ENCODE measurements around the gene CCR5.

The CCR5 gene

GRCh38 chr3:46359733-46360493, 10.8 kb upstream of the CCR5 start:
- no peak for DNase-seq

DNA sequence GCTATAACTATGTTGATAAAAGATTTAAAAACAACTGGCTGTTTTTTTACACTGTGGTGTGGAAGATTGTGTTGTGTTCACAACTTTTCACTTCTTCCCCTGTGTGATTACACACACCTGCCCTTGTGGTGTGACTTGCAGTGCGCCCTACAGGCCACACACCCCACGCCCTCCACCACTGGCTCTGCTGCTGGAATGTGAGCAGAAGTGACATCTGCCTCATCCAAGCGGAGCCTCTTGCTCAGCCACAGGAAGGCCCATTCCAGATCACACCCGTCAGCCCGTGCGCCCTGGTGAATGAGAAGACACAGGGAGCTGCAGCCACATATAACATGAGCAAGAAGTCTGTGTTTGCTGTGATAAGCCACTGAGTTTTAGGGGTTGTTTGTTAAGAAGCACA, 9.8 kb upstream of the CCR5 start:
- DNase-seq, result no peak

DNA sequence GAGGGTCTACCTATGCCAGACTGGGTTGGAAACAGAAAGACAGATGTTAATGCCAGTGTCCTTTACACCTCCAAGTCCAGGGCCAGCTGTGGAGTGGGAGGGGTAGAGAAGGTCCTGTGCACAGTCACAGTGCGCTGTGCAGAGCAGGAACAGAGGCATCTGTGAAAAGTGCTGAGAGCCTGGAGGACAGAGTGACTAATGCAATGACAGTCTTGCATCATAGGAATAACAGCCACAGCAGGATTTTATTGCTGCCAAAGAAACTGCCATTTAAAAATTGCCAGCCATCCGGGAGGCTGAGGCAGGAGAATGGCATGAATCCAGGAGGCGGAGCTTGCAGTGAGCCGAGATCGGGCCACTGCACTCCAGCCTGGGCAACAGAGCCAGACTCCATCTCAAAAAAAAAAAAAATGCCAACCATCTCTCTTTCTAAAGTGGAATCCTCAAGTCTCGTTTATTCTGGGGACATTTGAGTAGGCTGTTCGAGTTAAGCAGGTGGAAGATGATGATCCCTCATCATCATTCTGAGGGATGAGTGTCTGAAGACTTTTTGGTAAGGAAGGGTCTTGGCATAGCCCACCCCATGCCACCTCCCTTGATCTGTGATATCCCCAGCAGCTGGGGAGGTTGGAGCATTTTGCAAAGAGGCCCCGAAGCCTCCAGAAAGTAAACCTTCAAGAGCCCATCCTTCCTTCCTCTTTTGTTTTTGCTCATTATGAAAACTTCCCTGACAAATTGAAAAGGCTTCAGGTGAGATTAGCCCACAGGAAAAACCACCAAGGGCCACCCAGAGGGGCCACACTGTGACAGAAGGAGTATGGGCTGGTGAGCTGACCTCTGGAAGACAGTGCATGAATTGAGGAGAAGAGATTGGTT, 9.1 kb upstream of the CCR5 start:
- DNase-seq, result no peak

DNA sequence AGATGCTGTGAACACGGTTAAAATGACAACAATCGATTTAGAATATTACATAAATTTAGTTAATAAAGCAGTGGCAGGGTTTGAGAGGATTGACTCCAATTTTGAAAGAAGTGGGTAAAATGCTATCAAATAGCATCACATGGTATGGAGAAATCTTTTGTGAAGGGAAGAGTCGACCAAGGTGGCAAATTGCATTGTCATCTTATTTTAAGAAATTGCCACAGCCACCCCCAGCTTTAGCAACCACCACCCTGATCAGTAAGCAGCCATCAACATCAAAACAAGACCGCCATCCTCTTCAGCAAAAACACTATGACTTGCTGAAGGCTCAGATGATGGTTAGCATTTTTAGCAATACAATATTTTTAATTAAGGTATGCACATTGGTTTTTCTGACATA, 5.7 kb upstream of the CCR5 start:
- DNase-seq, result no peak

DNA sequence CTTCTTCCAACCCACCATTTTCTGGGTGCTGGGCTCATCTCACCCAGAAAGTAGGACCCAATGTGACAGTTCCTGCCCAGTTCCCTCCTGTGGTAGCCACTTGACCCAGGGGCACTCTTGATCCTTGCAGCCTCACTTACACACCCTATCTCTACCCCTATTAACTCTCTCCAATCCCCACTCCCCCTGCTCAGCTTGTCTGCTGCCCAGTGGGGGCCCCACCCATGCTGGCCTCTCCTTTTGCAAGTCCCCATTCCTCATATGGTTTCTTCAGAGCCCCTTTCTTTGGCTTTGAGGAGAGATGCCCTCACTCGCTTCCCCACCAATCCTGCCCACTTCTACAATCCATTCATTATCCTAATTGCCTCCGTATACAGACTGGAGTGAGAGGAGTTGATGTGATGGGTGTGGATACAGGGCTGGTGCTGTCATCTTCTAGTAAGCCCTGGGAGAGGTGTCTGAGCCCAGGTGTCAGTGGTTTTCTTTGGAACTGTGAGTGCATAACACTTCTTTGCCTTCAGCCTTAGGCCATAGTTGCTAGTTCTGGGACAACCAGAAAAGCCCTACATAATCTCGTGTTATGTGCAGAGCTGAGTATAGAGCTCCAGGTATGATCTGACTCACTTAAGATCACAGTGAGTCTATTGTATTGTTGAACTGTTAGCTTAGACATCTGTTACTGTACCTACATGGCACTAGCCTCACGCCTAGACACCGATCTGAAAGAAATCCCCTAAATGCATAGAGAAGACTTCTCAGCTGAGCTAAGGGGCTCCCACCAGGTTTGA, 4.8 kb upstream of the CCR5 start:
- no peak for DNase-seq

- DNase-seq, result no peak
Measured at GRCh38 chr3:46367811-46368210, 2.9 kb upstream of the CCR5 start.

GRCh38 chr3:46368569-46368968, 2.2 kb upstream of the CCR5 start:
- DNase-seq, result peak; percentile 27

- DNase-seq, result no peak
Measured at GRCh38 chr3:46369151-46369550, 1.6 kb upstream of the CCR5 start.

DNA sequence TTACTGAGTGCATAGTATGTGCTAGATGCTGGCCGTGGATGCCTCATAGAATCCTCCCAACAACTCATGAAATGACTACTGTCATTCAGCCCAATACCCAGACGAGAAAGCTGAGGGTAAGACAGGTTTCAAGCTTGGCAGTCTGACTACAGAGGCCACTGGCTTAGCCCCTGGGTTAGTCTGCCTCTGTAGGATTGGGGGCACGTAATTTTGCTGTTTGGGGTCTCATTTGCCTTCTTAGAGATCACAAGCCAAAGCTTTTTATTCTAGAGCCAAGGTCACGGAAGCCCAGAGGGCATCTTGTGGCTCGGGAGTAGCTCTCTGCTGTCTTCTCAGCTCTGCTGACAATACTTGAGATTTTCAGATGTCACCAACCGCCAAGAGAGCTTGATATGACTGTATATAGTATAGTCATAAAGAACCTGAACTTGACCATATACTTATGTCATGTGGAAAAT, 1.0 kb upstream of the CCR5 start:
- DNase-seq, result no peak

- DNase-seq, result no peak
Measured at GRCh38 chr3:46371519-46372340, 984 bp downstream of the CCR5 start.

DNA sequence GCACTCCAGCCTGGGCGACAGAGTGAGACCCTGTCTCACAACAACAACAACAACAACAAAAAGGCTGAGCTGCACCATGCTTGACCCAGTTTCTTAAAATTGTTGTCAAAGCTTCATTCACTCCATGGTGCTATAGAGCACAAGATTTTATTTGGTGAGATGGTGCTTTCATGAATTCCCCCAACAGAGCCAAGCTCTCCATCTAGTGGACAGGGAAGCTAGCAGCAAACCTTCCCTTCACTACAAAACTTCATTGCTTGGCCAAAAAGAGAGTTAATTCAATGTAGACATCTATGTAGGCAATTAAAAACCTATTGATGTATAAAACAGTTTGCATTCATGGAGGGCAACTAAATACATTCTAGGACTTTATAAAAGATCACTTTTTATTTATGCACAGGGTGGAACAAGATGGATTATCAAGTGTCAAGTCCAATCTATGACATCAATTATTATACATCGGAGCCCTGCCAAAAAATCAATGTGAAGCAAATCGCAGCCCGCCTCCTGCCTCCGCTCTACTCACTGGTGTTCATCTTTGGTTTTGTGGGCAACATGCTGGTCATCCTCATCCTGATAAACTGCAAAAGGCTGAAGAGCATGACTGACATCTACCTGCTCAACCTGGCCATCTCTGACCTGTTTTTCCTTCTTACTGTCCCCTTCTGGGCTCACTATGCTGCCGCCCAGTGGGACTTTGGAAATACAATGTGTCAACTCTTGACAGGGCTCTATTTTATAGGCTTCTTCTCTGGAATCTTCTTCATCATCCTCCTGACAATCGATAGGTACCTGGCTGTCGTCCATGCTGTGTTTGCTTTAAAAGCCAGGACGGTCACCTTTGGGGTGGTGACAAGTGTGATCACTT, 2.0 kb downstream of the CCR5 start:
- no peak for DNase-seq

DNA sequence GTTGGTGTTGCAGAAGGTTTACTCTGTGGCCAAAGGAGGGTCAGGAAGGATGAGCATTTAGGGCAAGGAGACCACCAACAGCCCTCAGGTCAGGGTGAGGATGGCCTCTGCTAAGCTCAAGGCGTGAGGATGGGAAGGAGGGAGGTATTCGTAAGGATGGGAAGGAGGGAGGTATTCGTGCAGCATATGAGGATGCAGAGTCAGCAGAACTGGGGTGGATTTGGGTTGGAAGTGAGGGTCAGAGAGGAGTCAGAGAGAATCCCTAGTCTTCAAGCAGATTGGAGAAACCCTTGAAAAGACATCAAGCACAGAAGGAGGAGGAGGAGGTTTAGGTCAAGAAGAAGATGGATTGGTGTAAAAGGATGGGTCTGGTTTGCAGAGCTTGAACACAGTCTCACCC, 4.0 kb downstream of the CCR5 start:
- no peak for DNase-seq

- no peak for DNase-seq
Measured at GRCh38 chr3:46375218-46375617, 4.5 kb downstream of the CCR5 start.

GRCh38 chr3:46375814-46376213, 5.1 kb downstream of the CCR5 start:
- DNase-seq, result no peak

GRCh38 chr3:46378426-46378942, 7.7 kb downstream of the CCR5 start:
- DNase-seq, result peak; percentile 68

GRCh38 chr3:46380471-46381221, 9.9 kb downstream of the CCR5 start:
- DNase-seq, result no peak

DNA sequence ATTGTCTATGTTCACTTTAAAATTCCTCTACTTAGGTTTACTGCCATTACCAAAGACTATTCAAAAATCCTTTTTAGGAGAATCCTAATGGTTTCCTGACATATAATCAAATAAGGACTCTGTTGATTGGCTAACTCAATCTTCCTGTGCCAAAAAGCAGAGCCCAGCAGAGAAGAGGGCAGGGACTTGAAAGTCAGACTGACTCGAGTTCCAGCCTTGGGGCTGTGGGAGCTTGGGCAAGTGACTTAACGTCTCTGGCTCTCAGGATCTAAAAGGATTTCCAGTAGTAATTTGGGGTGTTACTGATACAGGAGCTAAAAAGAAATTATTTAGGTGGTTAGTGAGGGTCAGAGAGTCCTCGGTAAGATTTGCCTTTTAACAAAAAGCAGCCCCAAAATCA, 10.9 kb downstream of the CCR5 start:
- no peak for DNase-seq

DNA sequence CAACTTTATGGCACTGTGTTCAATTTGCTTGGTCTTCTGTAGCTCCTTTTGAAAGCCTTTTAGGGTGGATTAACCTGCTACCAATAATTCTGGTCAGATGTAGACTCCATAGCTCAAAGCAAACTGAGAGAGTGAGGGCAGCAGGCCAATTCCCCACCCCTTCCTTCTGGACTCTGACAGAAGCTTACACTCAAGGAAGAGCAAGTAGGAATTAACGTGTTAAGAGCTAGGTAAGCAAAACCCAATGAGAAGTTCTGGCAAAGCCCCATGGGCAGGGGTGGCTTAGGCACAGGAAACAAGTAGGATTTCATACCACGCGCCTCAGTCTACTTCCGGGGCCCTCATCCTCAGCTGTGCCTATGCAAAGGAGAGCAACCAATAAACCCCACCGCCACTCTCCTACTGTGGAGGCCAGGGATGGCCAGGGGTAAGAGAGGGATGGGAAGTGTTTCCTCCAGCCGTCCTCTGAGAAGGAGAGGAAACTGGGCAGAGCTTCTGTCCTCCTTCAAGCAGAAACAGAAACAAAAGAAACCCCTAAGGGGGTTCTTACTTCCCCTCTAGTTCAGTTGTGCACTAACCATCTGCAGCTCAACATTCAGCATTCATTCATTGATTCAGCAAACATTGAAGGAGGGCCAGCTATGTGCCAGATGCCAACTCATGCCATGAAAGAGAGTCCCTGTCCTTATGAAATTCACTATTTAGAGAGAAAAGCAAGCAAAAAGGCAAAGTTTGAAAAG, 12.6 kb downstream of the CCR5 start:
- no peak for DNase-seq

GRCh38 chr3:46383951-46384330, 13.2 kb downstream of the CCR5 start:
- DNase-seq, result no peak

DNA sequence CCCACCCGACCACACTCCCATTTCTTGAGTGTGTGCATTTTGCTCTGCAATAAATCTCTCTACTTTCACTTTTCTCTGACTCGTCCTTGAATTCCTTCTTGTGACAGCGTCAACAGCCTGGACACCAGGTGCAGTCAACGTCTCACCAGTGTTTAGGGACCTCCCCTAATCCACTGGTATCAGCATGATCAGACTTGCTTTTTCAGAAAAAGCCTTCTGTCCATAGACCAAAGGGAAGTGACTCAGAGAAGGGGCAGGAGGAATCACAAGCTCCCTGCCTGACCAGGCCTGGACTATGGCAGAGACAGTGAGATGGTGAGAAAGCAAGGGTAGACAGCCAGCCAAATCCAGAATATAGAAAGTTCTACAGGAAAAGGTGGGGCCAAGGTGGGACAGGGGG, 15.5 kb downstream of the CCR5 start:
- DNase-seq, result no peak

All from right hindlimb (tissue), 1 donor.